HL-60 (cell line): ENCODE results near the gene IFNAR2.

Source experiments
- DNase-seq, 2 experiments: peaks; one replicate each; pipeline ENCODE4 v3.0.0-alpha.2; 2010 to 2020; ENCODE audit warnings: low read depth in 1 of 2, low spot score in 1 of 2
- H3K27ac ChIP-seq: fragments of 250-450 bp; sonication (Bioruptor Pico); replicated peaks from 2 replicates; pipeline ENCODE4 v1.5.1; 2020; ENCODE audit warnings: mild to moderate bottlenecking, moderate library complexity
- H3K27me3 ChIP-seq: fragments of 250-450 bp; sonication (Bioruptor Pico); 2 replicates; pipeline ENCODE4 v1.5.1; 2021; ENCODE audit warnings: mild to moderate bottlenecking, moderate library complexity; ENCODE audit not compliant: insufficient read depth, poor library complexity, severe bottlenecking
- H3K4me3 ChIP-seq: replicated peaks from 2 replicates; pipeline ENCODE4 v1.5.1; 2011; ENCODE audit warnings: mild to moderate bottlenecking, control low read depth, low read length; ENCODE audit not compliant: insufficient read depth
- GABPA ChIP-seq: IDR thresholded peaks from 2 replicates; pipeline ENCODE4 v1.6.1; 2012; ENCODE audit warnings: low read depth
- POLR2AphosphoS5 ChIP-seq: IDR thresholded peaks from 2 replicates; pipeline ENCODE4 v1.6.1; 2012; ENCODE audit warnings: low read depth
- SPI1 ChIP-seq: IDR thresholded peaks from 2 replicates; pipeline ENCODE4 v1.6.1; 2012; ENCODE audit warnings: low read depth, mild to moderate bottlenecking, borderline replicate concordance
- TF ChIP-seq, protein P1 (sequence below): IDR thresholded peaks from 2 replicates; pipeline ENCODE4 v1.6.1; 2012; ENCODE audit warnings: low read depth; ENCODE audit not compliant: insufficient replicate concordance
- TF ChIP-seq, protein P2 (sequence below): IDR thresholded peaks from one replicate; pipeline ENCODE4 v1.5.1; 2011; ENCODE audit warnings: low read length, control low read depth, inconsistent platforms; ENCODE audit not compliant: insufficient read depth

IFNAR2 gene

DNA sequence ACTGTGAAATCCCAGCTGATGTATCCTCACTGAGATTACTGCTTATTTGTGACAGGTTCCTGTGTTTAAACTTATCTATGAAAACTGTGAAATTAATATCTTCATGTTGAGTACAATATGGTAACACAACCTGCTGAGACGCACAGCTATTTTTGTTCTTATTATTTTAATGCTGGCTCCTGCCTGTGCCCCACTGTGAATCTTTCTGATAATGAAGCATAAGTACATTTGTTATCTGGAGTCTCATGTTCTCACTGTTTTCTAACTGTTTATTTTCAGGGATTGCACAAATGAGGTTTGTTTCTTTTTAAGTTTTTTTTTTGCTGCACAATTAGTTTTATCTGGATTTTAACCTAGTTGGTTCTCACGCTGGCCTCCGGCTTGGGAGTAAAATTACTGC, 39.9 kb upstream of the IFNAR2 start:
- H3K27me3 ChIP-seq = peaks cover 4% of the 10 kb centered on the region
- no peak for TF ChIP-seq SPI1
- TF ChIP-seq, protein P1, sequence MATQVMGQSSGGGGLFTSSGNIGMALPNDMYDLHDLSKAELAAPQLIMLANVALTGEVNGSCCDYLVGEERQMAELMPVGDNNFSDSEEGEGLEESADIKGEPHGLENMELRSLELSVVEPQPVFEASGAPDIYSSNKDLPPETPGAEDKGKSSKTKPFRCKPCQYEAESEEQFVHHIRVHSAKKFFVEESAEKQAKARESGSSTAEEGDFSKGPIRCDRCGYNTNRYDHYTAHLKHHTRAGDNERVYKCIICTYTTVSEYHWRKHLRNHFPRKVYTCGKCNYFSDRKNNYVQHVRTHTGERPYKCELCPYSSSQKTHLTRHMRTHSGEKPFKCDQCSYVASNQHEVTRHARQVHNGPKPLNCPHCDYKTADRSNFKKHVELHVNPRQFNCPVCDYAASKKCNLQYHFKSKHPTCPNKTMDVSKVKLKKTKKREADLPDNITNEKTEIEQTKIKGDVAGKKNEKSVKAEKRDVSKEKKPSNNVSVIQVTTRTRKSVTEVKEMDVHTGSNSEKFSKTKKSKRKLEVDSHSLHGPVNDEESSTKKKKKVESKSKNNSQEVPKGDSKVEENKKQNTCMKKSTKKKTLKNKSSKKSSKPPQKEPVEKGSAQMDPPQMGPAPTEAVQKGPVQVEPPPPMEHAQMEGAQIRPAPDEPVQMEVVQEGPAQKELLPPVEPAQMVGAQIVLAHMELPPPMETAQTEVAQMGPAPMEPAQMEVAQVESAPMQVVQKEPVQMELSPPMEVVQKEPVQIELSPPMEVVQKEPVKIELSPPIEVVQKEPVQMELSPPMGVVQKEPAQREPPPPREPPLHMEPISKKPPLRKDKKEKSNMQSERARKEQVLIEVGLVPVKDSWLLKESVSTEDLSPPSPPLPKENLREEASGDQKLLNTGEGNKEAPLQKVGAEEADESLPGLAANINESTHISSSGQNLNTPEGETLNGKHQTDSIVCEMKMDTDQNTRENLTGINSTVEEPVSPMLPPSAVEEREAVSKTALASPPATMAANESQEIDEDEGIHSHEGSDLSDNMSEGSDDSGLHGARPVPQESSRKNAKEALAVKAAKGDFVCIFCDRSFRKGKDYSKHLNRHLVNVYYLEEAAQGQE = no peak
- no peak for TF ChIP-seq POLR2AphosphoS5
- TF ChIP-seq, protein P2, sequence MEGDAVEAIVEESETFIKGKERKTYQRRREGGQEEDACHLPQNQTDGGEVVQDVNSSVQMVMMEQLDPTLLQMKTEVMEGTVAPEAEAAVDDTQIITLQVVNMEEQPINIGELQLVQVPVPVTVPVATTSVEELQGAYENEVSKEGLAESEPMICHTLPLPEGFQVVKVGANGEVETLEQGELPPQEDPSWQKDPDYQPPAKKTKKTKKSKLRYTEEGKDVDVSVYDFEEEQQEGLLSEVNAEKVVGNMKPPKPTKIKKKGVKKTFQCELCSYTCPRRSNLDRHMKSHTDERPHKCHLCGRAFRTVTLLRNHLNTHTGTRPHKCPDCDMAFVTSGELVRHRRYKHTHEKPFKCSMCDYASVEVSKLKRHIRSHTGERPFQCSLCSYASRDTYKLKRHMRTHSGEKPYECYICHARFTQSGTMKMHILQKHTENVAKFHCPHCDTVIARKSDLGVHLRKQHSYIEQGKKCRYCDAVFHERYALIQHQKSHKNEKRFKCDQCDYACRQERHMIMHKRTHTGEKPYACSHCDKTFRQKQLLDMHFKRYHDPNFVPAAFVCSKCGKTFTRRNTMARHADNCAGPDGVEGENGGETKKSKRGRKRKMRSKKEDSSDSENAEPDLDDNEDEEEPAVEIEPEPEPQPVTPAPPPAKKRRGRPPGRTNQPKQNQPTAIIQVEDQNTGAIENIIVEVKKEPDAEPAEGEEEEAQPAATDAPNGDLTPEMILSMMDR = no peak
- TF ChIP-seq GABPA = no peak
- DNase-seq = no peak
- no peak overlapping the region for H3K27ac ChIP-seq
- no peak overlapping the region for H3K4me3 ChIP-seq

DNA sequence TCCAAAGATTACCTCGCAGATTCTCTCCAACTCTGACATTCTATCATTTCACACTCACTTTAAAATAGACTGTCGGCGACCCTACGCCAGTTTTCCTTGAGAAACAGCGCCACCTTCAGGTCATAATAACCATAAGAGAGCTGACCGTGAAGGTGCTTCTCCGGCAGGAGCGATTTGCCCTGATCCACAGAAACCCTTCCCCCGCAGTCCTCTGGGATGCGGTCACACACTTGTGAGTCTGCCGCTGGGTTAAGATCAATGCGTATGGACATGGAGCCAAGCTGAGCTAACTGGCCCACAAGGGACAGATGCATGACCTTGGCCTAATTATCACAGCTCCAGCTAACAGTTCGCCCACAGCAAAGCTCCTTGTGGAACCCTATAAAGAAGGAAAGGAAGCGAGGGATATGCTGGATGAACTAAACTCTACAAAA, 32.8 kb upstream of the IFNAR2 start:
- TF ChIP-seq, protein P2 = peak; percentile 31
- TF ChIP-seq GABPA = no peak
- Histone ChIP-seq H3K27me3 (no peaks in the 10 kb centered on the region), H3K4me3 (no peak overlapping the region), H3K27ac (peak overlapping the region; percentile 66)
- peak; percentile 63 to 67 for DNase-seq

DNA sequence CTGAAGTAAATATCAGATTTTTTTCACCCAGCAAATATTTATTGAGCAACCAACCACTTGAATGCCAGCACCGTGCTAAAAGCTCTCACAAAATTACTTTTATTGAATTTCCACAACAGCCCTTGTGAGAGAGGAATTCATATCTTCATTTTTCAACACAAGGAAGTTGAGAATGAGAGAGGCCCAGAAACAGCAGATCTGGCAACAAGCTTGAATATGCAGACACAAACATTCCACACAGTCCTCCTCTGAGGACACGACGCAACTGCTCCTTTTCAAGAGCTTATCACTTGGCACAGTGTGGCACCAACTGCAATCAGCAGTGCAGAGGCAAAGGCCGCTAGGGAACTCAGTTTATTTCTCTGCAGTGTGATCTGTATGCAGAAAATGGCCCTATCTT, 32.2 kb upstream of the IFNAR2 start:
- TF ChIP-seq GABPA (no peak), SPI1 (no peak), POLR2AphosphoS5 (no peak)
- TF ChIP-seq, protein P2 = no peak
- TF ChIP-seq, protein P1 = no peak
- no peak overlapping the region for H3K4me3 ChIP-seq

DNA sequence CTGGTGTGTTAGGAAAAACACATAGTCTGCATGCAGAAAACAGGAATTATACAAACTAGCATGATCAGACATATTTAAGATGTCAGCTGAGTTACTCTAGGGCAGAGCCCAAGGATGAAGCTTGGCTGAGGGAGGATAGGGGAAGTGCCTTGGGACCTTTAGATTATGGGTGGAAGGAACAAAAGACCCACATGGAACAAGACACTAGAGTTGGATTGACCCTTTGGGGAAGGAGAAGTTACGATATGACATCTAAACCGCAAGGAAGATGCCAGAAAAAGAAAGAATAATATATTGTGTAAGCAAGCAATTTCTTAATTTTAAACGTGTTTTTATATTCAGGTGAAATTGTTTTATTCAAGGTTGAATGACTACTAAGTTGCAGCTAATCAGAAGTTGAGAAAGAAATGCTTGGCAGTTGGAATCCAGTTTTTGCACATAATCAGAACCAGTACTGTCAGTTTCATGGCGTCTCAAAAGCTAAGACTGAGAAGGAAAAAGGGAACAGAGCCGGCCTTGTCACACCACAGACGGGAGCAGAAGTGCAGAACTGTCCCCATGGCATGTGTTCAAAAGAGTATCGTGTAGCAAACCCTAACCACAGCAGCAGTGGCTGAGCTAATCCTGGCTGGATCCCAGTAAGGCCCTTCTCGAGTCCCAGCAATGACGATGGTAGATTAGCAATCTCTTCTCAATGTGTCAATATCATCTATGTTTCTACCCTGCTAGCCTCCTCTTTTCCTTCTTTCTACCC, 31.2 kb upstream of the IFNAR2 start:
- TF ChIP-seq, protein P1 = no peak
- TF ChIP-seq, protein P2 = no peak
- peak; percentile 72; the same call in 1 of the 2 replicates for TF ChIP-seq POLR2AphosphoS5
- peak; percentile 96 for TF ChIP-seq SPI1
- Histone ChIP-seq H3K4me3 (no peak overlapping the region), H3K27me3 (no peaks in the 10 kb centered on the region), H3K27ac (peak overlapping the region; percentile 66)
- peak; percentile 93 to 96 for DNase-seq

More for the DNA sequence above, 32.2 kb upstream of the IFNAR2 start:
- DNase-seq = no peak
- no peaks in the 10 kb centered on the region for H3K27me3 ChIP-seq
- peak overlapping the region; percentile 66 for H3K27ac ChIP-seq
